Measurements from ENCODE around the gene NANOS1.

DNA sequence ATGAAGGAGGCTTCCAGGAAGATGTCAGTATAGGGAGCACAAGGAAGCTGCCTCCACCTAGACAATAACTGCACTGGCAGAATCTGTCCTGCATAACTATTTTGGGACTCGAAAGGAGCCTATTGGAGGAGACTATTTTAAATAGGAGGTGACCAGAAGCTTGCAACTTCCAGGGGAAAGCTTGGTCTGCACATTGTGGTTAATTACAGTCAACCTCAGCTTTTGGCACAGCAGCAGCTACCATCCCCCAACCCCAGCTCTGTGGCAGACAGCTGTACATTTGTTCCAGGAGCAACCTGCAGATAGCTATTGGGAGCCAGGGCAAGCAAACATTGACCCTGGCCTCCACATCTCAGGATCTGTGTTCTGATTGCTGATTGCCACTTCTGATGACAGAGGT lies 46.3 kb upstream of the NANOS1 start:
- TF ChIP-seq CTCF (IDR thresholded peaks at IDR 0.05): no peak
- TF ChIP-seq POLR2A (IDR thresholded peaks at IDR 0.05): no peak

Measured in right lobe of liver (tissue), 4 donors.